ENCODE measurements around the gene KDM1A. TPM values are rescaled to one million over a fixed set of nuclear protein-coding genes. Genes with fewer than 3 reads are reported as not detected.

The KDM1A gene
- total RNA-seq, 1 donor, result 111 TPM

GRCh38 chr1:23066075-23066474, 46.8 kb downstream of the KDM1A start:
- DNase-seq (ENCODE audit: low read depth in 2 of 3, low spot score in 2 of 3), result no peak

- no peak for DNase-seq (ENCODE audit: low read depth in 2 of 3, low spot score in 2 of 3)
Measured at GRCh38 chr1:23069149-23069548, 49.9 kb downstream of the KDM1A start.

GRCh38 chr1:23069675-23070074, 50.4 kb downstream of the KDM1A start:
- DNase-seq (ENCODE audit: low read depth in 2 of 3, low spot score in 2 of 3), result no peak

- no peak for DNase-seq (ENCODE audit: low read depth in 2 of 3, low spot score in 2 of 3)
Measured at GRCh38 chr1:23074012-23074411, 54.7 kb downstream of the KDM1A start.

GRCh38 chr1:23079025-23079424, 59.8 kb downstream of the KDM1A start:
- DNase-seq (ENCODE audit: low read depth in 2 of 3, low spot score in 2 of 3), result no peak

- no peak for DNase-seq (ENCODE audit: low read depth in 2 of 3, low spot score in 2 of 3)
Measured at GRCh38 chr1:23080885-23081284, 61.6 kb downstream of the KDM1A start.

GRCh38 chr1:23081376-23081775, 62.1 kb downstream of the KDM1A start:
- peak in 2 of 3 donors; percentile 10 to 24 for DNase-seq (ENCODE audit: low read depth in 2 of 3, low spot score in 2 of 3)

GRCh38 chr1:23083714-23084480, 64.6 kb downstream of the KDM1A start:
- DNase-seq (ENCODE audit: low read depth in 2 of 3, low spot score in 2 of 3), result no peak

GRCh38 chr1:23084880-23085279, 65.6 kb downstream of the KDM1A start:
- no peak for DNase-seq (ENCODE audit: low read depth in 2 of 3, low spot score in 2 of 3)

- no peak for DNase-seq (ENCODE audit: low read depth in 2 of 3, low spot score in 2 of 3)
Measured at GRCh38 chr1:23085696-23086095, 66.4 kb downstream of the KDM1A start.

GRCh38 chr1:23088027-23088426, 68.8 kb downstream of the KDM1A start:
- no peak for DNase-seq (ENCODE audit: low read depth in 2 of 3, low spot score in 2 of 3)

- no peak for DNase-seq (ENCODE audit: low read depth in 2 of 3, low spot score in 2 of 3)
Measured at GRCh38 chr1:23090056-23090455, 70.8 kb downstream of the KDM1A start.

GRCh38 chr1:23091545-23091944, 72.3 kb downstream of the KDM1A start:
- no peak for DNase-seq (ENCODE audit: low read depth in 2 of 3, low spot score in 2 of 3)

GRCh38 chr1:23092447-23092846, 73.2 kb downstream of the KDM1A start:
- no peak for DNase-seq (ENCODE audit: low read depth in 2 of 3, low spot score in 2 of 3)

- DNase-seq (ENCODE audit: low read depth in 2 of 3, low spot score in 2 of 3), result no peak
Measured at GRCh38 chr1:23097316-23097715, 78.0 kb downstream of the KDM1A start.

- DNase-seq (ENCODE audit: low read depth in 2 of 3, low spot score in 2 of 3), result peak; percentile 49 to 84 (median 65)
Measured at GRCh38 chr1:23098463-23099170, 79.3 kb downstream of the KDM1A start.

- no peak for DNase-seq (ENCODE audit: low read depth in 2 of 3, low spot score in 2 of 3)
Measured at GRCh38 chr1:23099171-23099536, 79.9 kb downstream of the KDM1A start.

GRCh38 chr1:23100074-23100748, 80.9 kb downstream of the KDM1A start:
- DNase-seq (ENCODE audit: low read depth in 2 of 3, low spot score in 2 of 3), result peak in 2 of 3 donors; percentile 63 to 80

- no peak for DNase-seq (ENCODE audit: low read depth in 2 of 3, low spot score in 2 of 3)
Measured at GRCh38 chr1:23101101-23101827, 82.0 kb downstream of the KDM1A start.

GRCh38 chr1:23101887-23102286, 82.6 kb downstream of the KDM1A start:
- no peak for DNase-seq (ENCODE audit: low read depth in 2 of 3, low spot score in 2 of 3)

GRCh38 chr1:23102289-23102688, 83.0 kb downstream of the KDM1A start:
- DNase-seq (ENCODE audit: low read depth in 2 of 3, low spot score in 2 of 3), result no peak

Measured in hematopoietic multipotent progenitor cell (in vitro differentiated cells).